ENCODE results near the gene ZNF782.

DNA sequence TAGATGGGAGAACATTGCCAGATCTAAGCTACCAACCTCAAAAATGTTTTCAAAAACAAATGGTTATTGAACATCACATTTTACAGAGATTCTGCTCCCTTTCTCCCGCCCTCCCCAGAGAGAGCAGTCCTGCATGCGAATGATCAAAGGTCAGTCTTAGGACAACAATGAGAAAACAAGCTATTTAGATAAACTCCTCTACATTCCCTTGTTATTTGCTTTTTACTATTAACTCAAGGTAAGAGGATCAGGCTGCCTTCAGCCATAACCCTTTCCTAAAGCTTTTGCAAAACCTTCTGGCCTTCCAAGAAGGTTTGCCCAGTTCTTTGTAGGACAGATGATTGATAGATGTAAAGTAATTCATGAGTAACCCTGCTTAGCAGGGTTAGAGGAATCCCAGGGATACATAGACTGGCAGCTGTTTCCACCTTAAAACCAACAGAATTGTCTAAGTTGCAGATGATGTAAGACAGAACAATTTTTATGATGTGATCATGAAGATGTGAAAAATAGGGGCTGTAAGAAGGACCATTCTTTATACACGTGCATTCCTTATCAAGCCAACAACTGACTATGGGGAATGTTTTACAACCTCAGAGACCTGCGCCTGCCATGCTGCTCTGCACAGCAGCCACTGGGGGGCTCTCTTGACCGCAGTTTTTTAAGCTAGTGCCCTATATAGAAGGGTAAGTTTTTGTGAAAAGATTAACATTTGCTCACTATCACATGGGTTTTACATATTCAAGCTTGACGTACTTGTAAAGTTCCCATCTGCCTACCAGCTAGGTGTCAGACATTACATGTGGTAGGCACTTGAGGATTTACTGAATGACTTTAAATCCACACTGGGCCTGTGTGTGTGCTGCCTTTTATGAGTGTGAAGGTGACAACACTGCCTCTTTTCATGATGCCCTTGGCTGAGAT, 2.3 kb upstream of the ZNF782 start:
- TF ChIP-seq POLR2AphosphoS5 (IDR thresholded peaks at IDR 0.05; ENCODE audit: low read depth, low read length) (no peak), POLR2A (IDR thresholded peaks at IDR 0.05; ENCODE audit: low read depth, low read length) (no peak), SPI1 (IDR thresholded peaks at IDR 0.05; ENCODE audit: low read depth, low read length) (no peak), TAF1 (IDR thresholded peaks at IDR 0.05; ENCODE audit: low read depth, low read length) (no peak)
